BJ (cell line): ENCODE measurements around the gene SORBS2. TPM values are rescaled to one million over a fixed set of nuclear protein-coding genes. Genes with fewer than 3 reads are reported as not detected.

Source experiments
- CTCF ChIA-PET: fragments of 350-600 bp; formaldehyde crosslinking; extraction: SDS; loops from one replicate; lab custom pipeline; 2021; ENCODE audit warnings: antibody characterized with exemption, inconsistent platforms; lab: Yijun Ruan, JAX
- POLR2A ChIA-PET: fragments of 300-600 bp; sonication (Branson Sonifier 250); formaldehyde crosslinking; extraction: SDS; loops from one replicate; lab custom pipeline; 2021; ENCODE audit warnings: antibody characterized with exemption; lab: Charles Lee
- DNase-seq: peaks from one replicate; pipeline ENCODE4 v3.0.0-alpha.2; 2011; ENCODE audit warnings: low read depth
- H3K27me3 ChIP-seq: 2 replicates; pipeline ENCODE4 v1.6.0; 2011; ENCODE audit warnings: low read length; ENCODE audit not compliant: control insufficient read depth, insufficient read depth
- H3K36me3 ChIP-seq: 2 replicates; pipeline ENCODE4 v1.5.1; 2011; ENCODE audit warnings: low read length; ENCODE audit not compliant: control insufficient read depth, insufficient read depth
- H3K4me3 ChIP-seq: 2 replicates; pipeline ENCODE4 v1.5.1; 2011; ENCODE audit warnings: low read depth, mild to moderate bottlenecking, control low read depth, low read length
- polyA plus RNA-seq: library from polyadenylated mRNA; depleted of rRNA; stranded (reverse); fragments of >200 nt; gene quantifications from 2 replicates; pipeline ENCODE4 v1.2.3, GENCODE V29; 2011
- TF ChIP-seq, protein P1 (sequence below): IDR thresholded peaks from 2 replicates; pipeline ENCODE4 v1.5.1; 2011; ENCODE audit warnings: low read depth, mild to moderate bottlenecking, control low read depth, inconsistent platforms, low read length, moderate library complexity; ENCODE audit not compliant: insufficient read depth

The SORBS2 gene
- polyA plus RNA-seq, 1 experiment, result 9.1 TPM

DNA sequence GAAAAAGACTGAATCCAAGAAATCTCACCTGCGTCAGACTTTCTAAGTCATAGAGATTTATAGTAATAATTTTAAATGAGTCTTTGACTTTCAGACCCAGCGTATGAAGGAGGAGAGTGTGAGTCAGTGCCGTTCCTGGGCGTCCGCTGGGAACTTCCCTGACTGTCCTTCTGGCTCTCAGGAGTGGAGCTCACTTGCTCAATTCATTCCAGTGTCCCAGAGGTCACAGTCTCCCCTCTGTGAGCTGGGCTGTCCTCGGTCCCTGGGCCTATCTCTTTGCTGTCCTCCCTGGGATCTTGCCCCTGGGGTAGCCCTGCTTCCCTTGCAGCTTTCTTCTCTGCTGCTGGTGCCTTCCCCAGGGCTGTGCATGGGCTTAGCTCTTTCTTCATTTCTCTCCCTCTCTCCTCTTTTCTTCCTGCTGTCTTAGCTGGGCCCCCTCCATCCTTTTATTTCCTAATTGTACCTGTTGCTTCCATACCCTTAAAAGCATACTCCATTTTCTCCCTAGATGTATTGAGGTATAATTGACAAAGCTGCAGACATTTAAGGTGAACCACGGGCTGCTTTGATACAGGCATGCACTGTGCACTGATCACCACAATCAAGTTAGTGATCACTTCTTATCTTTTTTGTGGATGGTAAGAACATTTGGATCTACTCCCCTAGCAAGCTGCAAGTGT, 11.6 kb downstream of the SORBS2 start:
- Histone ChIP-seq H3K27me3 (no peaks in the 10 kb centered on the region), H3K4me3 (no peak overlapping the region), H3K36me3 (no peaks in the 10 kb centered on the region)
- CTCF ChIA-PET, result no interaction called here
- DNase-seq, result no peak
- POLR2A ChIA-PET, result no interaction called here
- TF ChIP-seq, protein P1, sequence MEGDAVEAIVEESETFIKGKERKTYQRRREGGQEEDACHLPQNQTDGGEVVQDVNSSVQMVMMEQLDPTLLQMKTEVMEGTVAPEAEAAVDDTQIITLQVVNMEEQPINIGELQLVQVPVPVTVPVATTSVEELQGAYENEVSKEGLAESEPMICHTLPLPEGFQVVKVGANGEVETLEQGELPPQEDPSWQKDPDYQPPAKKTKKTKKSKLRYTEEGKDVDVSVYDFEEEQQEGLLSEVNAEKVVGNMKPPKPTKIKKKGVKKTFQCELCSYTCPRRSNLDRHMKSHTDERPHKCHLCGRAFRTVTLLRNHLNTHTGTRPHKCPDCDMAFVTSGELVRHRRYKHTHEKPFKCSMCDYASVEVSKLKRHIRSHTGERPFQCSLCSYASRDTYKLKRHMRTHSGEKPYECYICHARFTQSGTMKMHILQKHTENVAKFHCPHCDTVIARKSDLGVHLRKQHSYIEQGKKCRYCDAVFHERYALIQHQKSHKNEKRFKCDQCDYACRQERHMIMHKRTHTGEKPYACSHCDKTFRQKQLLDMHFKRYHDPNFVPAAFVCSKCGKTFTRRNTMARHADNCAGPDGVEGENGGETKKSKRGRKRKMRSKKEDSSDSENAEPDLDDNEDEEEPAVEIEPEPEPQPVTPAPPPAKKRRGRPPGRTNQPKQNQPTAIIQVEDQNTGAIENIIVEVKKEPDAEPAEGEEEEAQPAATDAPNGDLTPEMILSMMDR, result no peak

DNA sequence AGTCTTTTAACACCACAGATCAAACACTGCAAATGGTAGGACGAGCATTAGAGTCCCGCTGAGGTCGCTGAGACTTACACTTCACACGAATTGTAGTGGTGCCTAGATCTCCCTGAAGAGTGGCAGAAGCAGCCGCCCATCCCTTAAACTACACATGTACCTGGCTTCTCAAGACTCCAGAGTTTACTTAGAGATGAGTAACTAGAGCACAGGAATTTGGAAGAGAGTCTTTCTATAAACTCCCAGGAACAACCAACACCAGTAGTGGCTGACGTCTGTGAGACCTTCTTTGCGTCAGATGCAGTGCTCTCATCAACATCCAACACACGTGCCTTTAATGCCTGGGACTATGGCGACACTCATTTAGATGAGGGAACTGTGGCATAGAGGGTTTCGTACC, 12.6 kb downstream of the SORBS2 start:
- TF ChIP-seq, protein P1, result no peak
- Histone ChIP-seq H3K4me3 (no peak overlapping the region), H3K27me3 (no peaks in the 10 kb centered on the region), H3K36me3 (no peaks in the 10 kb centered on the region)
- CTCF ChIA-PET, result no interaction called here
- POLR2A ChIA-PET, result no interaction called here
- no peak for DNase-seq

- TF ChIP-seq, protein P1, result no peak
- POLR2A ChIA-PET, result no interaction called here
These were observed 14.2 kb downstream of the SORBS2 start for GRCh38 chr4:185797596-185798338.

DNA sequence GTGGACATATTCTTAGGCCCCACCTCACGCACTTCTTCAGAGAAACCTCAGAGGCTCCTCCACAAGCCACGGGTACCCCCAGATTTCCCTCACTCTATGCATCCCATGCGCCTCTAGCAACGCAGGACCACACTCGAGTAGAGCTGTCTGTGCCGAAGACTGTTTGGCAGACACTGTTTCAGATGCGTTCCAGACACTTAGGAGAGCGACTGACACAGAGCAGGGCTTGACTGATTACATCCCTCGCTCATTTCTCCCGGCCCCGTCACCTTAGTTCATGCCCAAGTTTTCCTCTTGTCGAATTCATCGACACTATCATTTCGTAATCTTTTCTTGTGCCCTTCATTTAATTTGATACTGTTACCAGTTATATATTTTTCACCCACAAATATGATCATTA, 15.0 kb downstream of the SORBS2 start:
- CTCF ChIA-PET, result interaction anchor here (0.6 to 1.5 kb wide), 2 partner anchors 15 to 241 kb away, joined by 3 read pairs; partner anchors contain the start of gene SORBS2
- POLR2A ChIA-PET, result no interaction called here
- TF ChIP-seq, protein P1, result no peak

More at GRCh38 chr4:185797596-185798338, 14.2 kb downstream of the SORBS2 start:
- H3K36me3 ChIP-seq, result no peaks in the 10 kb centered on the region
- CTCF ChIA-PET, result interaction anchor here (0.6 to 1.5 kb wide), 2 partner anchors 14 to 240 kb away, joined by 3 read pairs; partner anchors contain the start of gene SORBS2
- DNase-seq, result no peak
- H3K27me3 ChIP-seq, result no peaks in the 10 kb centered on the region
- H3K4me3 ChIP-seq, result no peak overlapping the region

DNA sequence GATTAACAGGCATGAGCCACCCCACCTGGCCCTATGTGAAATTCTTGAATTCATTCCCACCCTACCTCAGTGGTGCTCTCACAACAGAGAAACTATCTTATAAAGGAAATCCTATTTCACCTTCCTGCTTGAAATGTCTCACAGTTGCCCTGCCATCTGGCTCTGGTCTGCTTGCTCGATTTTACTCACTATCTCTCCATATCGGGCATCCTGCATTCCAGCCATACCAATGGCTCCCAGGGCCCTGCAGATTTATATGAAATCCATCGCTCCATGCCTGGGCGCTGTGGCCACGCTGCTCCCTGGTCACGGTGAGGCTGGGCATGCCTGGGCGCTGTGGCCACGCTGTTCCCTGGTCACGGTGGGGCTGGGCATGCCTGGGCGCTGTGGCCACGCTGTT, 15.8 kb downstream of the SORBS2 start:
- no peak for DNase-seq
- ChIA-PET POLR2A (no interaction called here), CTCF (no interaction called here)
- H3K36me3 ChIP-seq, result no peaks in the 10 kb centered on the region
- no peak overlapping the region for H3K4me3 ChIP-seq
- TF ChIP-seq, protein P1, result no peak
- no peaks in the 10 kb centered on the region for H3K27me3 ChIP-seq

More for the DNA sequence above, 15.0 kb downstream of the SORBS2 start:
- Histone ChIP-seq H3K36me3 (no peaks in the 10 kb centered on the region), H3K27me3 (no peaks in the 10 kb centered on the region), H3K4me3 (no peak overlapping the region)
- DNase-seq, result no peak
